ENCODE data around the gene RNF220.
"Not testable (repeated sequence)": the region's sequence is repeated elsewhere in the genome, so short reads cannot be mapped to it uniquely, and the experiment has no call there.

RNF220 gene

GRCh38 chr1:44554706-44555105, 149.7 kb downstream of the RNF220 start:
- no peak overlapping the region for H3K4me3 ChIP-seq (replicated peaks in 1 of 2; ENCODE audit: low read depth in 2 of 2, low read length in 2 of 2)
- peak in 1 of 2 donors; percentile 5 for DNase-seq (ENCODE audit: low read depth in 2 of 2)
- TF ChIP-seq CTCF (IDR thresholded peaks at IDR 0.05; ENCODE audit: low read depth, low read length): no peak

- TF ChIP-seq CTCF (IDR thresholded peaks at IDR 0.05; ENCODE audit: low read depth, low read length): no peak
- DNase-seq (ENCODE audit: low read depth in 2 of 2): peak in 1 of 2 donors; percentile 7
- H3K4me3 ChIP-seq (replicated peaks in 1 of 2; ENCODE audit: low read depth in 2 of 2, low read length in 2 of 2): no peak overlapping the region
Observed at GRCh38 chr1:44557778-44558177, 152.7 kb downstream of the RNF220 start.

GRCh38 chr1:44558883-44559282, 153.8 kb downstream of the RNF220 start:
- no peak for TF ChIP-seq CTCF (IDR thresholded peaks at IDR 0.05; ENCODE audit: low read depth, low read length)
- H3K4me3 ChIP-seq (replicated peaks in 1 of 2; ENCODE audit: low read depth in 2 of 2, low read length in 2 of 2): no peak overlapping the region
- DNase-seq (ENCODE audit: low read depth in 2 of 2): no peak

- no peak overlapping the region for H3K4me3 ChIP-seq (replicated peaks in 1 of 2; ENCODE audit: low read depth in 2 of 2, low read length in 2 of 2)
- no peak for DNase-seq (ENCODE audit: low read depth in 2 of 2)
- TF ChIP-seq CTCF (IDR thresholded peaks at IDR 0.05; ENCODE audit: low read depth, low read length): no peak
Observed at GRCh38 chr1:44559330-44559729, 154.3 kb downstream of the RNF220 start.

GRCh38 chr1:44559913-44560312, 154.9 kb downstream of the RNF220 start:
- DNase-seq (ENCODE audit: low read depth in 2 of 2): no peak
- TF ChIP-seq CTCF (IDR thresholded peaks at IDR 0.05; ENCODE audit: low read depth, low read length): no peak
- H3K4me3 ChIP-seq (replicated peaks in 1 of 2; ENCODE audit: low read depth in 2 of 2, low read length in 2 of 2): no peak overlapping the region

GRCh38 chr1:44560696-44561095, 155.6 kb downstream of the RNF220 start:
- H3K4me3 ChIP-seq (replicated peaks in 1 of 2; ENCODE audit: low read depth in 2 of 2, low read length in 2 of 2); DNase-seq (ENCODE audit: low read depth in 2 of 2): not testable (repeated sequence)

GRCh38 chr1:44565259-44565750, 160.2 kb downstream of the RNF220 start:
- TF ChIP-seq CTCF (IDR thresholded peaks at IDR 0.05; ENCODE audit: low read depth, low read length): no peak
- no peak overlapping the region for H3K4me3 ChIP-seq (replicated peaks in 1 of 2; ENCODE audit: low read depth in 2 of 2, low read length in 2 of 2)
- no peak for DNase-seq (ENCODE audit: low read depth in 2 of 2)

Data from cardiac fibroblast (primary cell).